WERI-Rb-1 (cell line): ENCODE data around the gene PRR18.
A peak's percentile ranks its signal among the peaks of the same experiment; 100 is the strongest.

Experiments used
- DNase-seq: peaks from one replicate; pipeline ENCODE4 v3.0.0-alpha.2; 2020
- H3K27ac ChIP-seq: fragments of 250-450 bp; sonication (Bioruptor Pico); 2 replicates; pipeline ENCODE4 v1.5.1; 2020; ENCODE audit warnings: mild to moderate bottlenecking, moderate library complexity
- H3K27me3 ChIP-seq: fragments of 250-450 bp; sonication (Bioruptor Pico); 2 replicates; pipeline ENCODE4 v1.5.1; 2021; ENCODE audit warnings: mild to moderate bottlenecking, low read depth, moderate library complexity; ENCODE audit not compliant: insufficient read depth, severe bottlenecking
- H3K36me3 ChIP-seq: fragments of 250-450 bp; sonication (Bioruptor Pico); 2 replicates; pipeline ENCODE4 v1.5.1; 2020; ENCODE audit warnings: mild to moderate bottlenecking, moderate library complexity
- H3K4me3 ChIP-seq: 2 replicates; pipeline ENCODE4 v1.5.1; 2011; ENCODE audit warnings: low read depth, mild to moderate bottlenecking, control low read depth, low read length
- H3K9me3 ChIP-seq: fragments of 250-450 bp; sonication (Bioruptor Pico); 2 replicates; pipeline ENCODE4 v1.5.1; 2021; ENCODE audit warnings: mild to moderate bottlenecking, moderate library complexity; ENCODE audit not compliant: severe bottlenecking
- CTCF ChIP-seq: IDR thresholded peaks from 2 replicates; pipeline ENCODE4 v1.5.1; 2011; ENCODE audit warnings: low read depth, mild to moderate bottlenecking, control low read depth, inconsistent platforms, low read length

Gene PRR18

DNA sequence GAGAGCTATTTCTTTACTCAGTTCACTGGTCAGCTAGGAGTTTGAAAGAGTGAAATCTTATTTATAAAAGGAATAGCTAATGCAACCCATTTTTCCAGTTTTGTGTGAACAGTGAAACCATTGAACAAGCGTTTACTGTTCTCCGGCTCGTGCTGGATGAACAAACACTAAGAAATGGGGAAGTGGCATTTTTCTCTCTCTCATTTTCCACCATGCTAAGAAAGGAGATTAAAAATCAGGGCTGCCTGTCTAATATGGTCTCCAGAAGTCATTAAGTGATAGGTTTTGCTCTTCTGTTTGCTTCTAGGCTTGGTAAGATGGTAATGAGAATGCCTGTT is 34.9 kb upstream of the PRR18 start:
- H3K27ac ChIP-seq, result peak overlapping the region; percentile 81
- H3K36me3 ChIP-seq, result peaks cover 16% of the 10 kb centered on the region
- H3K27me3 ChIP-seq, result no peaks in the 10 kb centered on the region
- no peak for DNase-seq
- TF ChIP-seq CTCF, result no peak
- no peaks in the 10 kb centered on the region for H3K9me3 ChIP-seq
- peak overlapping the region; percentile 90 for H3K4me3 ChIP-seq

DNA sequence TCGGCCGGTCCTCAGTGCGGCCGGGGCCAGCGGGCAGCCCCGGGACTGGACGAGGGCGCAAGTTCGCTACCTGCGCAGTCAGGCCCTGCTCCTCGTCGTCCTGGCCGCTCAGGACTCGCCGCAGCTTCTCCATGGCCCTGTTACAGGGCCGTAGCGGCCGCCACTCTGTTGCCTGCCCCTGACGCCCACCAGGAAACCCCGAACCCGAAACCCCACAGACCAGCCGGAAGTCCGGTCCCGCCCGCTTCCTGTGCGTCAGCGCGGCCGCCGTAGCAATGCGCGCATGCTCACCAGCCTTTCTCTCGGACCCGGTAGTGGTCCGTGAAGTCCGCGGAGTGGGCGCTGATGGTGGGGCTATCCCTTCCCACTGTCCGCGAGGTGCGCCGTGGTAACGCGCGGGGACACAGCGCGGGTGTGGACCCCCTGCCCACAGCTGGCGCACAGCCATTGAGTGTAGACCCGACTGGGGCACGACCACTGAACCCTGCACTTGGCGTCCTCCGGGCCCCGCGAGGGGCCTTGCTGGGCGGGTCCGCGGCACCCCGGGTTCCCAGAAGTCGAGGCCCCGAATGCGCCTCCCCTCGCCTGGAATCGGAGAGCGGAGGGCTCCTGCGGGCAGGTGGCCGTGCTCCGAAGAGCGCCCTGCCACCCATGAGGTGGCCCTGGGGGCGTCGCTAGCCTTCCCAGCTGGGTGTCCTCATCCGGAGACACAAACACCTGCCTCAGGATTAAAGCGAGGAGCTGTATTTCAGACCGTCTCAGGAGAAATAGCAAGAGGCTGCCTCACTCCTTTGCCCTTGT is 34.4 kb upstream of the PRR18 start, which contains the start of gene SFT2D1:
Gene SFT2D1, minus strand, starts transcription at position 197 of the 801 bp plus-strand sequence. Its CDS starts 64 bp downstream, at position 133.
- Histone ChIP-seq H3K9me3 (no peaks in the 10 kb centered on the region), H3K27me3 (no peaks in the 10 kb centered on the region), H3K4me3 (peak within 1 kb of the TSS; percentile 90), H3K27ac (peak within 1 kb of the TSS; percentile 81), H3K36me3 (peaks cover 21% of the 10 kb centered on the region)
- peak; percentile 85 for DNase-seq
- TF ChIP-seq CTCF, result no peak

- peak; percentile 31 for DNase-seq
- H3K27me3 ChIP-seq, result no peaks in the 10 kb centered on the region
- no peaks in the 10 kb centered on the region for H3K9me3 ChIP-seq
- peak overlapping the region; percentile 90 for H3K4me3 ChIP-seq
- no peak for TF ChIP-seq CTCF
- H3K36me3 ChIP-seq, result peaks cover 27% of the 10 kb centered on the region
- H3K27ac ChIP-seq, result peak overlapping the region; percentile 81
Observed at GRCh38 chr6:166341977-166342348, 33.8 kb upstream of the PRR18 start.

DNA sequence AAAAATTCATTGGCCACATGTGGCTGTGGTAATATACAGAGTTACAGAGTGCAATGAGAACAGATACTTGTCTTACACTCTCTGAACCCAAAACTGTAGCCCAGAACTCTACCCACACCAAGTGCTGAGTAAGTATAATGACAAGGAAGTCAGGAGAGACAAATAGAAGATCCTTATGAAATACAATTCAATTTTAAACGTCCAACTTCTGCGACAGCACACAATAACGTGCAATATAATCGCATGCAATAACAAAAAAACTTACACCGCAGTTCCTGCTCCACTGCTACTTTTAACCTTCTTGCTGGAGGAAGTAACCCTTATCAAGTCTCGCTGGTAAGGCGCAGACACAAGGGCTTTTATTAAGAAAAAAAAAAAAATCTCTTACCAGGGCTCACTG is 33.3 kb upstream of the PRR18 start:
- no peak for TF ChIP-seq CTCF
- peaks cover 32% of the 10 kb centered on the region for H3K36me3 ChIP-seq
- DNase-seq, result no peak
- H3K27me3 ChIP-seq, result no peaks in the 10 kb centered on the region
- H3K9me3 ChIP-seq, result no peaks in the 10 kb centered on the region
- peak overlapping the region; percentile 90 for H3K4me3 ChIP-seq
- H3K27ac ChIP-seq, result no peak overlapping the region

- TF ChIP-seq CTCF, result no peak
- H3K9me3 ChIP-seq, result no peaks in the 10 kb centered on the region
- no peak for DNase-seq
- no peak overlapping the region for H3K27ac ChIP-seq
- peaks cover 38% of the 10 kb centered on the region for H3K36me3 ChIP-seq
- H3K4me3 ChIP-seq, result no peak overlapping the region
- H3K27me3 ChIP-seq, result no peaks in the 10 kb centered on the region
Observed at GRCh38 chr6:166338854-166339253, 30.7 kb upstream of the PRR18 start.

- no peak for TF ChIP-seq CTCF
- no peak overlapping the region for H3K27ac ChIP-seq
- H3K27me3 ChIP-seq, result no peaks in the 10 kb centered on the region
- peaks cover 36% of the 10 kb centered on the region for H3K36me3 ChIP-seq
- H3K4me3 ChIP-seq, result no peak overlapping the region
- no peak for DNase-seq
- H3K9me3 ChIP-seq, result no peaks in the 10 kb centered on the region
Observed at GRCh38 chr6:166336847-166337246, 28.7 kb upstream of the PRR18 start.
